Measurements from ENCODE around the gene MED6. TPM values are rescaled to one million over a fixed set of nuclear protein-coding genes. Genes with fewer than 3 reads are reported as not detected.

The MED6 gene
- total and polyA plus RNA-seq, 8 donors, result 12.6 to 71.0 (median 26.5) TPM

DNA sequence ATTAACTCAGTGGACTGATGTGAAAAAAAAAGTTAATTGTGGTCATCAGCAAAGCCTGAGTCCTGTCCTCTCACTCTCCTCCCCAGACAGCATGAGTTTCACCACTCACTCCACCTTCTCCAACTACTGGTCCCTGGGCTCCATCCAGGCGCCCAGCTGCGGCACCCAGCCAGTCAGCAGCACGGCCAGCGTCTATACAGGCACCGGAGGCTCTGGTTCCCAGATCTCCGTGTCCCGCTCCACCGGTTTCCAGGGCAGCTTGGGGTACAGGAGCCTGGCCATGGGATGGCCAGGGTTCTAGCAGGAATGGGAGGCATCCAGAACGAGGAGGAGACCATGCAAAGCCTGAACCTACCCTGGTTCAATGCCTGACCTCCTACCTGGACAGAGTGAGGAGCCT, 6.0 kb downstream of the MED6 start:
- intact Hi-C loops (cut with DNase I; ENCODE audit: low total_unique reads), result no loop called here
- Histone ChIP-seq H3K4me3 (no peak overlapping the region), H3K27ac (no peak overlapping the region), H3K9me3 (no peaks in the 10 kb centered on the region), H3K4me1 (peaks cover 6 to 29% (median 16%) of the 10 kb centered on the region in 4 donors), H3K36me3 (peaks cover 54 to 73% (median 72%) of the 10 kb centered on the region in 4 donors), H3K27me3 (no peaks in the 10 kb centered on the region)
- TF ChIP-seq POLR2AphosphoS5 (IDR thresholded peaks at IDR 0.05) (no peak), POLR2A (IDR thresholded peaks at IDR 0.05) (no peak), EP300 (IDR thresholded peaks at IDR 0.05) (no peak)
- TF ChIP-seq, protein P1, sequence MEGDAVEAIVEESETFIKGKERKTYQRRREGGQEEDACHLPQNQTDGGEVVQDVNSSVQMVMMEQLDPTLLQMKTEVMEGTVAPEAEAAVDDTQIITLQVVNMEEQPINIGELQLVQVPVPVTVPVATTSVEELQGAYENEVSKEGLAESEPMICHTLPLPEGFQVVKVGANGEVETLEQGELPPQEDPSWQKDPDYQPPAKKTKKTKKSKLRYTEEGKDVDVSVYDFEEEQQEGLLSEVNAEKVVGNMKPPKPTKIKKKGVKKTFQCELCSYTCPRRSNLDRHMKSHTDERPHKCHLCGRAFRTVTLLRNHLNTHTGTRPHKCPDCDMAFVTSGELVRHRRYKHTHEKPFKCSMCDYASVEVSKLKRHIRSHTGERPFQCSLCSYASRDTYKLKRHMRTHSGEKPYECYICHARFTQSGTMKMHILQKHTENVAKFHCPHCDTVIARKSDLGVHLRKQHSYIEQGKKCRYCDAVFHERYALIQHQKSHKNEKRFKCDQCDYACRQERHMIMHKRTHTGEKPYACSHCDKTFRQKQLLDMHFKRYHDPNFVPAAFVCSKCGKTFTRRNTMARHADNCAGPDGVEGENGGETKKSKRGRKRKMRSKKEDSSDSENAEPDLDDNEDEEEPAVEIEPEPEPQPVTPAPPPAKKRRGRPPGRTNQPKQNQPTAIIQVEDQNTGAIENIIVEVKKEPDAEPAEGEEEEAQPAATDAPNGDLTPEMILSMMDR (IDR thresholded peaks at IDR 0.05), result no peak
- WGBS, 5 donors, result 92 to 98% (median 97%) methylated on average over 9 of the region's 9 CpGs
- DNase-seq, result no peak

DNA sequence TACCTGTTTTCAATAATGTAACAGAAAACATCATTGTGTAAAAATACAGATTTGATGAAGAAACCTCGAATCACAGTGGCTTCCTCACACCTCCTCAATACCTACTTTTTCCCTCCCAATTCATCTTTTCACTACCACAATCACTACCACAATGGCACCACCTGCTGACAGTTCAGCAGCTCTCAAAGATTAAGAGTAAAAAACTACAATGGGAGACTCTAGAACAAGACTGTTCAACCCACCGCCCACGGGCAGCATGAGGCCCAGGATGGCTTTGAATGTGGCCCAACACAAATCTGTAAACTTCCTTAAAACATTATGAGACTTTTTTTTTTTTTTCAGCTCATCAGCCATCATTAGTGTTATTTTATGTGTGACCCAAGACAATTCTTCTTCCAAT, 15.2 kb downstream of the MED6 start:
- DNase-seq, result peak in 1 of 2 donors; percentile 18
- H3K27ac ChIP-seq, result no peak overlapping the region
- peaks cover 48 to 100% (median 99%) of the 10 kb centered on the region in 4 donors for H3K36me3 ChIP-seq
- H3K27me3 ChIP-seq, result no peaks in the 10 kb centered on the region
- TF ChIP-seq EP300 (IDR thresholded peaks at IDR 0.05) (no peak), POLR2AphosphoS5 (IDR thresholded peaks at IDR 0.05) (no peak), POLR2A (IDR thresholded peaks at IDR 0.05) (no peak)
- TF ChIP-seq, protein P1 (IDR thresholded peaks at IDR 0.05), result no peak
- H3K4me1 ChIP-seq, result no peaks in the 10 kb centered on the region
- intact Hi-C loops (cut with DNase I; ENCODE audit: low total_unique reads), result no loop called here
- no peaks in the 10 kb centered on the region for H3K9me3 ChIP-seq
- no peak overlapping the region for H3K4me3 ChIP-seq
- WGBS, 5 donors, result 61 to 85% (median 70%) methylated on average over 3 of the region's 3 CpGs

DNA sequence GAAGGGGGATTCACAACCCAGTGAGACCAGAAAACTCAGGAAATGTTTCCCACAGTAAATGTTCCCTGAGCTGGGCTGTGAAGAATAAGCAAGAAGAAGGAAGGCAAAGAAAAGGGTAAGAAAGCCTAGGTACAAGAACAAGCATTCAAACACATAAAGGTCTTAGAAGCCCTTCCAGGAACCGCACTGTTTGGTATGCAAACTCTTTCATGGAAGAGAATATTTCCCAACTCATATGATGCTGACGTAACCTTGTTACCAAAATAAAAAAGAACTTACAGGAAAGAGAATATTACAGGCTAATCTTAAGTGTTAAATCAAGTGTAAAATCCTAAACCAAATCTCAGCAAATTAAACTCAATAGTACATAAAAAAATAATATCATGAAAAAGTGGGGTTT, 23.6 kb downstream of the MED6 start:
- no peak for DNase-seq
- no peaks in the 10 kb centered on the region for H3K9me3 ChIP-seq
- H3K36me3 ChIP-seq, result peaks cover 8 to 51% (median 40%) of the 10 kb centered on the region in 4 donors
- WGBS, 5 donors, result 93 to 97% (median 94%) methylated on average over 2 of the region's 2 CpGs
- no peak overlapping the region for H3K4me3 ChIP-seq
- intact Hi-C loops (cut with DNase I; ENCODE audit: low total_unique reads), result no loop called here
- H3K4me1 ChIP-seq, result no peaks in the 10 kb centered on the region
- no peak overlapping the region for H3K27ac ChIP-seq
- no peak for TF ChIP-seq POLR2A (IDR thresholded peaks at IDR 0.05)
- TF ChIP-seq EP300 (IDR thresholded peaks at IDR 0.05), result no peak
- TF ChIP-seq, protein P1 (IDR thresholded peaks at IDR 0.05), result no peak
- no peak for TF ChIP-seq POLR2AphosphoS5 (IDR thresholded peaks at IDR 0.05)
- H3K27me3 ChIP-seq, result no peaks in the 10 kb centered on the region

DNA sequence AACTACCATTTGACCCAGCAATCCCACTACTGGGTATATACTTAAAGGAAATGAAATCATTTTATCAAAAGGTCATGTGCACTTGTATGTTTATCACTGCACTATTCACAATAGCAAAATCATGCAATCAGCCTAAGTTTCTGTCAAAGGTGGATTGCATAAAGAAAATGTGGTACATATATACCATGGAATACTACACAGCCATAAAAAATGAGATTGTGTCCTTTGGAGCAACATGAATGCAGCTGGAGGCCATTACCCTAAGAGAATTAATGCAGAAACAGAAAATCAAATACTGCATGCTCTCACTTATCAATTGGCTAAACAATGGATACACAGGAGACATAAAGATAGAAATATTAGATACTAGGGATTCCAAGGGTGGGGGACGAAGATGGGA, 27.4 kb downstream of the MED6 start:
- intact Hi-C loops (cut with DNase I; ENCODE audit: low total_unique reads), result no loop called here
- 92 to 100% (median 96%) methylated on average over 1 of the region's 1 CpG for WGBS, 5 donors
- no peak for TF ChIP-seq EP300 (IDR thresholded peaks at IDR 0.05)
- TF ChIP-seq, protein P1 (IDR thresholded peaks at IDR 0.05), result no peak
- TF ChIP-seq POLR2AphosphoS5 (IDR thresholded peaks at IDR 0.05), result no peak
- no peak for TF ChIP-seq POLR2A (IDR thresholded peaks at IDR 0.05)

More for the DNA sequence above, 27.4 kb downstream of the MED6 start:
- Histone ChIP-seq H3K27me3 (no peaks in the 10 kb centered on the region), H3K4me3 (no peak overlapping the region), H3K36me3 (peaks cover 0 to 26% (median 8%) of the 10 kb centered on the region in 4 donors), H3K27ac (no peak overlapping the region), H3K4me1 (no peaks in the 10 kb centered on the region), H3K9me3 (no peaks in the 10 kb centered on the region)
- no peak for DNase-seq

Data from stomach (tissue), 9 donors.